HG02642 (cell line): ENCODE data around the gene MCF2.
A peak's percentile ranks its signal among the peaks of the same experiment; 100 is the strongest.

ENCODE experiments used
- ATAC-seq: cut with Tn5 transposase; IDR thresholded peaks from one replicate; pipeline ENCODE4 v1.9.1; 2021; ENCODE audit warnings: mild to moderate bottlenecking; ENCODE audit not compliant: unreplicated experiment, poor library complexity

Gene MCF2

DNA sequence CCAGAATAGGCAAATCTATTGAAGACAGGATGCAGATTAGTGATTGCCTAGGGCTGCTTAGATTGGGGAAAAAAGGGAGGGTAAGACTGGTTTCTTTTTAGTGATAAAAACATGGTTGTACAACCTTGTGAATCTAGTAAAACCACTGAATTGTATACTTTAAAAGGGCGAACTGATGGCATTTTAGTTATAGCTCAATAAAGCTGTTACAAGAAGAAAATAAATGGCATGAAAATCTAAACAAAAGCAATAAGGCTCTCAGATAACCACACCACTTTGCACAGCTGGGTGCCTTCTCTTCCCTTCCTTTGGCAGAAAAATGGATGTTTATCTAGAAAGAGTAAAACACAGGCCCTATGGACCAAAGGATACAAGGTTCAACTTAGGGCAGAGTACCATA is 107.9 kb downstream of the MCF2 start:
- no peak for ATAC-seq

DNA sequence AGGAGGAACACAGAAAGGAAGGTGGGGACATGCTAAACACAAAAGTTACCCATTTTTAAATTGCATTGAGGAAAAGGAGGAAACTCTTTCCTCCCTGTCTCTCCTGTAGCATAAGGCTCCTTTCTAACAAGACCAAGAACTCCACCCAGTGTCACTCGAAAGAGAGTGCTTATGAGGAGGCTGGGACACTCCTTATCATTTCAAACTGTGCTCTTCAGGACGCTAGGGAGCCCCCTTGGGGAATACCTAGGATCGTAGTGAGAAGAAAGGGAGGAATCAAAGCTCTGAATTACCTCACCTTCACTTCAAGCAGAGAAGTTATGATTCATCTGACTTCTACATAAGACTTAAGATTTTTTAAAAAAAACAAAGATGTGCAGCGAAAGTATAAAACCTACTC is 111.9 kb downstream of the MCF2 start:
- ATAC-seq = no peak

DNA sequence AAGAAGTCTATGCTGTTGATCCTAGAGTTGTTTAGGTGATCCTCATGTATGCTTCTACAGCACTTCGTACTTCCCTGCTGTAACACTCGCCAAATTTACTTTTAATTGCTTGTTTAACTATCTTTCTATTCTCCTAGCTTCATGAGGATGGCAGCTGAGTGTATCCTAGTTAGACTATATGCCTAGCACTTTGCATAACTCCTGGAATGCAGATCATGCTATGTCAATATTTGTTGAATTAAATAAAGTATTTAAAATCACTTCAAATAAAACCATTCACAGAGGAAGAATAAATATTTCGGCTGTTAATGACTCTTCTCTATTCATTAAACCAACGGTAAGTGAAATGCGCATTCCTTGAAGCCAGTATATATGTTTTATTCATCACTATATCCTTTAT is 122.4 kb downstream of the MCF2 start:
- ATAC-seq = no peak

DNA sequence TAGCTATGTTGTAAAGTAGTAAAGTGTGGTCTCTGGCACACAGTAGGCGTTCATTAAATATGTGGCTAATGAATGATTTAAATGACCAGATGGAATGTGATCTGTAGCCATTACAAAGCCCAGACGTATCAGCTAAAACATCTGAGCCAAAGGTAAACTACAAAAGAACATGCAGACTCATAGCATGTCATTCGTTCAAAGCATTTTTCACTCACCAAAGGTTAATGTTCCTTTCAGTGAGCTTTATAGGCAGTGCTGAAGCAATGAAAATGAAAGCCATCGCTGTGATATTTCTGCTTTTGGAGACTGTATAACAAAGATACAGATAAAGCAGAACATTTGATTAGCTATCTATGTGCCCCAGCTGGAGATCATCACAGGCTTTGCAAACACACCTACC is 126.9 kb downstream of the MCF2 start:
- no peak for ATAC-seq

DNA sequence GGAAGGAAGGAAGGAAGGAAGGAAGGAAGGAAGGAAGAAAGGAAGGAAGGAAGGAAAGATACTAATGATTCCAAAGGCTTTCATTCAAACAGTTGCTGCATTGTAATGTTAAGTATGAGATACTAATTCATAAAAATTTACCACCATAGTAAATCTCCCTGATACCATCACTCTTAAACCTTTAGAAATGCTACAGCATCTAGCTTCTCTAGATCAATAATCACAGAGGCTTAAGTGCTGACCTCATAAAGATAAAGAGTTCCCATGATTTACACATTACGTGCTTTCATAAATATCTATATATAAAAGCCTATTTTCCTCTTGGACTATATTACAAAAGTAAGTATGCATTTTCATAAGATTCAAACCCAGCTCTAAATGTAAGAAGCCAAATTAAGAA is 141.0 kb downstream of the MCF2 start:
- ATAC-seq = no peak

DNA sequence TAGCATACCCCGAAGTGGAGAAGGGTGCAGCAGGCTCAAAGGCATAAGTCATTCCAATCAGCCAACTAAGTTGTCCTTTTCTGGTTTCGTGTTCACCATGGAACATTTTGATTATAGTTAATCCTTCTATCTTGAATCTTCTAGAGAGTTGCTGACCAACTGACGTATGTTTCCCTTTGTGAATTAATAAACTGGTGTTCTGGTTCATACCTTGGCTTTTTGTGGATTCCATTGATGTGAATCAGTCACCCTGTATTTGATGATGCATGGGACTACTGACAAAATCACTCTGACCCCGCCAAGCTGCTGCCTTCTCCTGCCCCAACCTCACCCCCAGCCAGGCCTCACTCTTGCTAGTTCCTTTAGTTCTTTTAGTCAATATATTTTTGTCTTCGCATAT is 144.7 kb downstream of the MCF2 start:
- no peak for ATAC-seq

DNA sequence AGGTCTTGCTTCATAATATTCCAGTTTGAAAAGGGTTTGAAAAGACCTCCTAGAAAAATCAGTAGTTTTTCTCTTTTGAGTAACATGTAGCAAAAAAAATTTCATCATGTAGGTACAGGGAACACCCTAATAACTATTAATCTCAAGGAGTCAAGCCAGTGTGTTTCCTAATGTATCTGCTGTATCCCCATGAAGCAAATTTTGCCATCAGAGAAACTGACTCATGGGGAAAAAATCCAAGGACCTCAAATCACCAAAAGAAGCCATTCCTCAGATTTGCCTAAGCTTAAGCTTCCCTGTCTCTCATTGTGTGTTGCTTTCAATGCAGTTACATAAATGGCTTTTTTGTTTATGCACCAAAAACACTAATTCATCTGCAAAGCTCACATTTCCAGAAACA is 147.7 kb downstream of the MCF2 start:
- ATAC-seq = no peak

DNA sequence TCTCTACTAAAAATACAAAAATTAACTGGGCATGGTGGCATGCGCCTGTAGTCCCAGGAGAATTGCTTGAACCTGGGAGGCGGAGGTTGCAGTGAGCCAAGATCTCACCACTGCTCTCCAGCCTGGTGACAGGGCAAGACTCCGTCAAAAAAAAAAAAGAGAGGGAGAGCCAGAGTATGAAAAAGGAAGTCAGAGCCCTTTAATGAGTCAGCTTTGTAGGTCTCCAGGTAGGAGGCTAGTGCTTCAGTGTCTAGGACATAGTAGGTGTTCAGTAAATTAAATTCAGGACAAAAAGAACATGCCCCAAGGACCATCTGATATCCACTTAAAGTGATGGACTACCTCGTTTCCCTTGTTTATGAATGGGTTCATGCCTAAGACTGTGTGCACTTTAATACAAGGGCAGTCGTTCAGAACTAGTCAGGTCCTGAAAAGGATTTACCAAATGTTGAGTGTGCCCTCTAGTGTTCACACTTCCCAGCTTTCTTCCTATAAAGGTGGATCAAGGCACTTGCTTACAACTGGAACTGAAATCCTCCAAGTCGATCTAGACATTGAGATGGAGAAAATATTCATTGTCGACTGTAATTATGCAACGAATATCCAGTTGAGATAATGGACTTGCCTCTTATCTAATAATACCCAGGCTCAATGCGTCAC is 148.5 kb downstream of the MCF2 start:
- ATAC-seq = peak; percentile 81

DNA sequence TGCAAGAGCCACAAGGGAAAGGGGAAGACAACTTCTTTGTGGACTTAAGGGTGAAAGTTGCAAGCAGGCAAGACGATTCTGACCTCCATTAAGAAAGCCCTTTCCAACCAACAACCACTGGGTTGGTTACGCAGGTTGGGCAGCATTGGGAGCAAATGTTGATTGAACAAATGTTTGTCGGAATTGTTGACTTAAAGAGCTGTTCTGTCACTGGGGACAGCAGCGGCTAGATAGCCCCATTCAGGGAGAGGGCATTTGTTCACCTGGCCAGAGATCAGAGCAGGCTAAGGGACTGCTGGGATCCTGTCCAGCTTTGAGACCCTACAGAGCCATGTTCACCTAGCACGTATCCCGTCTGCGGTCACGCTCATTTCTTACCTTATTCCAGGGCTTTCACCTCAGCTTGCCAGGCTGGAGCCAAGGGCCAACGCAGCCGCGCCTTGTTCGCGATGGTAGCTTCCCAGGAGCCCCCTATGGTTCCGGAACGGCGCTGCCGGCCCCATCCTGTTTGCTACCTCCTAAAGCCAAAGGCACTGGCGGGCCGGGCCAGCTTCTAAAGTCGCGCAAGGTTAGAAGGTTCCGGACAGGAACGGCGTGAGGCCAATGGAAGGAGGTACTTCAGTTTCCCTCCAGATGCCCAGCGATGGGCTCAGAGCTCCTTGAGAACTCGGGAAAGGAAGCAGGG is 152.8 kb downstream of the MCF2 start:
- no peak for ATAC-seq

DNA sequence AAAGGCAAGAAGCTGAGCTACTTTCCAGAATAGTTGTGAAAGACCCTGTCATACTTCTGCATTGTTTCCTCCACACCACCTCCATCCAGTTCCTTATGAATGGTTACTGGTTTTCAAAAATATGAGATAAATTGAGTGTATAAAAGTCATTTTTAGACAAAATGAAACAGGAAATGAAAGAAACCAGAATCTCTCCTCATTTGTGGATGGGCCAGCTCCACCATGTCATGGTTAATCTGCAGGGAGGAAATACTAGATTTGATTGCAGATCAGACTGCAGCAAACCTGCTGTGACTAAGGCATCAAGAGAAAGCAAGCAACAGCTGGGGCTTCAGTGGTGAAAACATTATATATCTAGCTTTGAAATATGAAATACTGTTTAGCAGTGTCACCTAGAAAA is 153.6 kb downstream of the MCF2 start:
- ATAC-seq = peak; percentile 32

DNA sequence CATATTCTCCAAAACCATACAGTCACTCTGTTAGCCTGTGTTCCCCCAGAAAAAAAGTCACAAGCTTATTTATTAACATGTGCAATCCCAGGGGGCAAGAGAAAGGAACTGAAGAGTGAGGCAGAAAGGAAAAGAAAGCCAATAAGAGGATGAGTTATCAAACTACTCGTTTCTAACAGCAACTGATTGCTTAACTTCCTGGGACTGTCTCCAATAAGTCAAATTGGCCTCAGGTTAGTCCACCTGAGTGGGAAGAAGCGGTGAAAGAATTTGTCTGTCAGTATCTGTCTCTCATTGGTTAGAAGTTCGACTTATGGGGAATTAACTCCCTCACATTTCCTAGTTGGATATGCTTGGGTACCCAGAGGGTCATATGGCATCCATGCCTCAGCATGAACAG is 163.4 kb downstream of the MCF2 start:
- ATAC-seq = no peak

DNA sequence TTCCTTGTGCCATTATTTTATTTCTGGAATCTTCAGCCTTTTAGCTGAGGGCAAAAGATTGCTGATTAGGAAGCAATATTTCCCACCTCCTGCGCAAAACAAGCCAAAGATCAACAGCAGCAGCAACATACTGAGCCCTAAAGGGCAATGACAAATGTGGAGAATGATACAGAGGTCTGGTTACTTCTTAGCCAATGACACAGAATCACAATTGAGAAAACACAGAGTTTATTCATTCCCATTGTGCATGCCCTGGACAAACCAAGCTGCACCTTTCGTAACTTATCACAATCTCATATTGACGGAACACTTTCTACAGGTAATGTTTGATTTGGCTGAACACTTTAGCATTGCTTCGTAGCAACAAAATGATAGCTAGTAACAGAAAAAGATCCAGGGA is 164.0 kb downstream of the MCF2 start:
- ATAC-seq = no peak

DNA sequence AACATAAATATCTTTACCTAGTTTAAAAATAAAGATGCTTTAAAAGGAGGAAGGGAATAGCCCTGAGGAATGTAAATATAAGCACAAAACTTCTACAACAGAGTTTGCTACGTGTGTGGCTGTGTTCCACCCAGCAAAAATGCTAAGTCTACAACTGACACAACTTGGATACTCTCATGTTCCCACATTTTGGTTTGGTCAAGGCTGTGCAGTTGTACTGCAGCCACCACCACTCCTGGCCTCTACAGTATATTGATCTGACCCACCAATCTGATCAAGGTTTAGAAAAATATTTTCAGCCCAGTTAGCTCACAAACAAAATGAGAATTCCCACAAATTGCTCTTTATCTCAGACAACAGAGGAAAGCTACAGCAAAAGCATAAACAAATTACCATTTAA is 165.3 kb downstream of the MCF2 start:
- ATAC-seq = no peak

DNA sequence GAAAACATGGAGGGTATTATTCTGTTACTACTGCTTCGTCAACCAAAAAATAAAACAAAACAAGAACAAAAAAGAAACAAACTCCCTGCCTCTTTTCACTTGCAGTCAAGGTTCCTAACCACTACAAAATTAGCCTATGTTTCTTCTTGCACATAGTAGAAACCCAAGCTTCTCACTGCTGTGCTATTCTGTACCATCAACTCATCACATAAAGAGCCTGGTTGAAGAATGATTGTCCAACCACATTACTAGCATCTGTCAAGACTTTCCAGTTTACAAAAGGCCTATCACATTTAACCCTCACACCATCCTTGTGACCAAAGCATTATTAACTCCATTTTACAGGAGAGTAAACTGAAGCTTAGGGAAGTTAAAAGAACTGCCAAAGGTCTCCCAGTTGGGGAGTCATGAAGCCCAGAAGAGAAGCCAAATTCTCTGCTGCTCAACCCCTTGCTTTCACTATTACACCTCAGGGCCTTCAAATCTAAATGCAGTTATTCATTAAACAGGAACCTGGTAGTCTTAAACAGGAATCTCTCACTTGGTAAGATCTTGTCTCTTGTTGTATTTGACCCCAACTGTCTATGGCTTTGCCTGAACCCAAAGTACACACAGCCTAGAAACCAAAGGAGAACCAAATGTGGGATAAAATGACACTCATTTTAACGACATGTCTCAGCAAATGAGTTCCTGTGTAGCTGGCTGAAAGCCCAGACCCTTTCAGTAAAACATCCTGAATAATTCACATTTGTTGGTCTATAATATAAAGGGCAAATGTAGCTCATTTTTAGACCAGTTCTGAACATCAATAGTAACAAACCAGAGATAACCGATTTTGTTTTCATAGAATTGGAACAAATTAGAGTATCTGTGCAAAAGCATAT is 168.8 kb downstream of the MCF2 start:
- no peak for ATAC-seq

DNA sequence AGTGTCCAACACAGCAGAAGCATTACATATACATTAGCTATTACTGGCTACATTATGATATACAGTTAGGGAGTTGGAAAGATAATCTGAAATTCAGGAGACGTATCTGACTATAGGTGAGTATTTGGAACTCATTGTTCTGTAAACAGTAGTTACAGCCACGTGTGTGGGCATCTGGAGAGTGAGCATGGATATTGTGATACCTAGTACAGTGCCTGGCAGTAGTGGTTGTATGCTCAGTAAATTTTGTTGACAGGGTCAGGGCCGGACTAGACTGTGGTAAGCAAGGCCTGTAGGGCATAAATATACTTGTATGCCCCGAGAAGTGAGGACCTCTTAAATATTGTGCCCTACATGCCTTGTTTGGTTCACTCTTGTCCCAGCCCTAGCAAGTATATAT is 174.5 kb downstream of the MCF2 start:
- ATAC-seq = no peak

DNA sequence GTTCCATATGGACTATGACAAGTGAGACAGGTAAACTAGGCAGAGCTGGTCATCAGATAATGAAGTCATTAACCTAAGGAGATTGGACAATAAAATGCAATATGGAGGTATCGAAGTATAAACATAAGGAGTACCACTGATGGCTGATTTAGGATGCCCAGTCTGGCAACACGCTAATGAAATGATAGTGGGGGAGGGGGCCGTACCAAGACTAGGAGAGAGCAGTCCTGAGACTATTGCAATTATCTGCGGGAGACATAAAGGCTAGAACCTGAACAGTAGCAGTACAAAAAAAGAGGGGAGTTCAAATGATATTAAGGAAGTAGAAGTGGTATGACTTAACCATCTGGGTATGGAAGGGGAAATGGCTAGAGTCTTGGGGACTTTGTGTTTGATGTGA is 175.1 kb downstream of the MCF2 start:
- no peak for ATAC-seq
